Kidney tubule cell (primary cell): ENCODE data around the gene MLLT3.

Experiments used
- DNase-seq: peaks from one replicate; pipeline ENCODE4 v3.0.0-alpha.2; 2018; ENCODE audit warnings: low spot score

The MLLT3 gene

GRCh38 chr9:20305452-20305851, 316.8 kb downstream of the MLLT3 start:
- no peak for DNase-seq

DNA sequence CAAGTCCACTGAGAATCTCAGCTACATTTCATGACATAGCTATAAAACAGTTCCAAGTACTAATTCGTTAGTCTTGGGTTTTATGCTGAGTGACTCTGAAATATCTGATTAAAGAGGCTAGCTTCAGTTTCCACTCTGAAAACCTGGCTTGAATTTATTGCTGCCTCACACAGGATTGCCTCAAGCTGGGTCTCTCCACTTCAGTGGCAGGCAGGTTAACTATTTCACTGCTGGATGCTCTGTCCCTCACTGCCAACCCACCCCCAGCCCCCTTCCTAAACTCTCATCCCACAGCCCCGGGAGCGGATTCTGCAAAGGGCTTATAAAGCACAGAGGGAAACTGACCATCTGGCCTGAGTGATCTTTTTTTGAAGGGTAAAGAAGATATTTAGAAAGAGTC, 318.3 kb downstream of the MLLT3 start:
- no peak for DNase-seq

GRCh38 chr9:20303066-20303465, 319.2 kb downstream of the MLLT3 start:
- no peak for DNase-seq

GRCh38 chr9:20302197-20302596, 320.1 kb downstream of the MLLT3 start:
- DNase-seq = no peak

DNA sequence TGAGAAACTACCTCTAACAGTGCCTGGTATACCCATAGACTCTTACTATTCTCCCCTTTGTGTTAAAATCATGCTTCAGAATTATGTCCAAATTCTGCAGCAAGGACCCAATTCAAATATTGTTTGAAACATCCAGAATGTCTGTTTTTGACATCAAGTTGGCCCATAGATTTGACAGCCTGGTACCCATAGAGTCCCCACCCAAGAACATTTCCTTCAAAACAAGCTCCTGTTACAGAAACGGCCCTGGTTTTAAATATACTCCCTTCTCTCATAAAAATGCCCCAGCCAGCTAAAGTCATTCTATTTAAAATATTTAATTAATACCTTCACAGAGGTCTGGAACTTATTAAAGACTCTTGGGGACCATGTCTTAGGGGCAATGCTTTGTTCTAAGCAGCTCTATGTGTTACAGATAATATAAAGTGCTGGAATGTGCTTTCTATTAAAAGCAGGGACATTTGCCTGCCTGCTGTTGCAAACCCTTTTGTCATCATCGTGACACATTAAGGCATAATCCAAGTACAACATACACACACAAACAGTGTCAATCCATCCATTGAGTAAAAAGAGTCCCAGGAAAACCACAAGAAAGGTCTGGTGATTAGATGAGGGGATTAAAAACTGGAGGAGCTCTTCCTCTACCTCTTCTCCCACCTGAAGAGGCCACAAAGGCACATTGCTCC, 321.7 kb downstream of the MLLT3 start:
- no peak for DNase-seq

DNA sequence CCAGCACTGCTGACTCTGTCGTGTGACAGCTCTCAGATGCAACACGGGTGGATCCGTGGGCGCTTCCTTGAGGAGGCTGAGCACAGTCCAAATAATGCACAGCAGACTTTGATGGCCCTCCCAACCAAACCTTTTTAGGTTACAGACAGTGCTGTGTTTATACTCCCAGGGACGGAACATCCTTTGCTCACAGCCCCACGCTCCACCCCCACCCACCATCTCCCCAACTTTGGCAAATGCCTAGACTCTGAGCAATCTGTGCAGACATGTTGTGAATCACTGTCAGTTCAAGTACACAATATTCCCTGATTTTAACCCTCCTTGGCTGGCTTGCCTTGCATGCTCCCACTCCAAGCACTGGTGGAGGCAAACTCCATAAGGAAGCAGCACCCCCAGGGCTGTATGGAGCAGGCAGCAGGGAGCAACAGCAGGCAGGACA, 324.6 kb downstream of the MLLT3 start:
- peak; percentile 20 for DNase-seq

DNA sequence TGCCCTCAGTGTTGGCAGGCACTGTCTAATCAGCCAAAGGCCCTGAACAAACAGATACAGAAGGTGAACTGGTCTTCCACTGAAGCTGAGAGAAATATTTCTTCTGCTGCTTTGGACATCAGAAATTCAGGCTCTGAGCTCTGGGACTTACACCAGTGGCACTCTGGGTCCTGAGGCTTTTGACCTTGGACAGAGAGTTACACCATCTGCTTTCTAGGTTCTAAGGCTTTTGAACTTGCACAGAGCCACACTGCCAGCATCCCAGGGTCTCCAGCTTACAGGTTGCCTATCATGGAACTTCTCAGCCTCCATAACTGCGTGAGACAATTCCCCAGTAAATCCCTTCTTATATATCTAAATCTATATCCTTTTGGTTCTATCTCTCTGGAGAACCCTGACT, 326.7 kb downstream of the MLLT3 start:
- no peak for DNase-seq

GRCh38 chr9:20294046-20294750, 328.1 kb downstream of the MLLT3 start:
- no peak for DNase-seq

DNA sequence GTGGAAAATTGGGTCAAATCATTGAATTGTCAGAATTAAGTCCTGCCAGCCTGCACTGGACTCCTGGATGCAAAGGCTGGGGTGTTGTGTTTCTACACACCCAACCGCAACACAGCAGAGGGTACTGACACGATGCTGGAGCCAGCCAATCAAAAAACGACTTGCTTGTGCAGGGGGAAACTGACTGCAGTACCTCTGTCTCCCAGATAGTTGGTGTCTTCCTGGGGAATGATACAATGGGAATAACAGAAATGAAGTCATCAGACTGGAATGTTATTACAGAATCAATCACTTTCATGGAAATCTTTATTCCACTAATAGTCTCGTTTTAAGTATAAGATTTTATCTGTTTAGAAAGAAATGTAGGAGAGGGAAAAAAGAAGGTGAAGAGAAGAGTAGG, 330.3 kb downstream of the MLLT3 start:
- peak; percentile 42 for DNase-seq
